Naive thymus-derived CD4-positive, alpha-beta T cell (primary cell): ENCODE data around the gene SGK2. TPM values are rescaled to one million over a fixed set of nuclear protein-coding genes. Genes with fewer than 3 reads are reported as not detected.

ENCODE experiments used
- ATAC-seq: fragments of 150-1000 bp; cut with Tn5 transposase; 2 replicates; pipeline ENCODE4 v1.10.0; 2021; ENCODE audit warnings: mild to moderate bottlenecking, moderate library complexity
- CTCF ChIA-PET: fragments of 350-600 bp; sonication (Branson Sonifier 250); formaldehyde crosslinking; loops from one replicate; lab custom pipeline; 2021; ENCODE audit warnings: antibody characterized with exemption; lab: Charles Lee
- POLR2A ChIA-PET: fragments of 350-600 bp; sonication (Branson Sonifier 250); formaldehyde crosslinking; loops from one replicate; lab custom pipeline; 2021; ENCODE audit warnings: antibody characterized with exemption, inconsistent platforms; lab: Charles Lee
- DNase-seq, 9 donors: peaks; one replicate each; pipeline versions ENCODE4 v3.0.0 to v3.0.0-alpha.2; 2020 to 2022; ENCODE audit warnings: mixed read lengths in 1 of 9
- H3K27ac ChIP-seq: one replicate; pipeline ENCODE4 v1.7.0; 2013; ENCODE audit warnings: mild to moderate bottlenecking, low read depth, low read length, moderate library complexity
- H3K27me3 ChIP-seq, 2 donors: one replicate each; pipeline ENCODE4 v1.7.0; 2013; ENCODE audit warnings: low read length in 2 of 2, mild to moderate bottlenecking in 2 of 2, moderate library complexity in 2 of 2; ENCODE audit not compliant: control insufficient read depth in 2 of 2, insufficient read depth in 2 of 2
- H3K36me3 ChIP-seq, 3 experiments: 1 replicate in 2 of 3; 2 replicates in 1 of 3; pipeline ENCODE4 v1.7.0; 2013; ENCODE audit warnings: low read length in 3 of 3, mild to moderate bottlenecking in 3 of 3, moderate library complexity in 1 of 3; ENCODE audit not compliant: insufficient read depth in 3 of 3, control insufficient read depth in 2 of 3
- H3K4me1 ChIP-seq, 2 donors: one replicate each; pipeline ENCODE4 v1.7.0; 2013; ENCODE audit warnings: low read length in 2 of 2, mild to moderate bottlenecking in 2 of 2, moderate library complexity in 1 of 2; ENCODE audit not compliant: control insufficient read depth in 2 of 2, insufficient read depth in 2 of 2
- H3K4me3 ChIP-seq: 2 replicates; pipeline ENCODE4 v1.7.0; 2013; ENCODE audit warnings: mild to moderate bottlenecking, low read length
- H3K9me3 ChIP-seq, 3 experiments: 1 replicate in 2 of 3; 2 replicates in 1 of 3; pipeline ENCODE4 v1.7.0; 2013; ENCODE audit warnings: low read length in 3 of 3; ENCODE audit not compliant: control insufficient read depth in 2 of 3
- H3K27ac Mint-ChIP-seq, 9 donors: one replicate each; pipeline ENCODE4 v1.8.0; 2020 to 2022; ENCODE audit warnings: mixed read lengths in 9 of 9, mild to moderate bottlenecking in 8 of 9, moderate library complexity in 5 of 9, inconsistent platforms in 2 of 9
- H3K27me3 Mint-ChIP-seq, 5 donors: one replicate each; pipeline ENCODE4 v1.8.0; 2021 to 2022; ENCODE audit warnings: mixed read lengths in 5 of 5, mild to moderate bottlenecking in 1 of 5
- H3K36me3 Mint-ChIP-seq, 5 donors: one replicate each; pipeline ENCODE4 v1.8.0; 2020 to 2022; ENCODE audit warnings: mixed read lengths in 5 of 5, mild to moderate bottlenecking in 3 of 5, inconsistent platforms in 1 of 5
- H3K4me1 Mint-ChIP-seq, 7 donors: one replicate each; pipeline ENCODE4 v1.8.0; 2020 to 2022; ENCODE audit warnings: mixed read lengths in 7 of 7, mild to moderate bottlenecking in 3 of 7, inconsistent platforms in 1 of 7
- H3K4me3 Mint-ChIP-seq, 10 donors: one replicate each; pipeline ENCODE4 v1.8.0; 2020 to 2022; ENCODE audit warnings: mild to moderate bottlenecking in 10 of 10, mixed read lengths in 10 of 10, moderate library complexity in 6 of 10, inconsistent platforms in 2 of 10
- H3K9me3 Mint-ChIP-seq, 11 donors: one replicate each; pipeline ENCODE4 v1.8.0; 2020 to 2022; ENCODE audit warnings: mixed read lengths in 11 of 11, mild to moderate bottlenecking in 4 of 11, inconsistent platforms in 1 of 11, moderate library complexity in 1 of 11
- intact Hi-C, 2 donors: fragments of 100-400 bp; cut with micrococcal nuclease; formaldehyde crosslinking; loops; one replicate each; pipeline ENCODE4 v1.15.1; 2023
- polyA plus RNA-seq, 2 donors: library from polyadenylated mRNA; unstranded; fragments of 300-500 nt; fragmentation: Illumina TruSeq; gene quantifications; one replicate each; pipeline ENCODE4 v1.2.3, GENCODE V29; 2021
- total RNA-seq, 6 experiments: library from RNA in 5 of 6; stranded (reverse) in 5 of 6; gene quantifications; 1 replicate in 5 of 6; 2 replicates in 1 of 6; pipeline ENCODE4 v1.2.3 and lab custom pipeline; 2021 to 2026

SGK2 gene
- total and polyA plus RNA-seq, 7 experiments from 2014 or later = 0.48 to 2.6 (median 1.9) TPM; not detected in 2

DNA sequence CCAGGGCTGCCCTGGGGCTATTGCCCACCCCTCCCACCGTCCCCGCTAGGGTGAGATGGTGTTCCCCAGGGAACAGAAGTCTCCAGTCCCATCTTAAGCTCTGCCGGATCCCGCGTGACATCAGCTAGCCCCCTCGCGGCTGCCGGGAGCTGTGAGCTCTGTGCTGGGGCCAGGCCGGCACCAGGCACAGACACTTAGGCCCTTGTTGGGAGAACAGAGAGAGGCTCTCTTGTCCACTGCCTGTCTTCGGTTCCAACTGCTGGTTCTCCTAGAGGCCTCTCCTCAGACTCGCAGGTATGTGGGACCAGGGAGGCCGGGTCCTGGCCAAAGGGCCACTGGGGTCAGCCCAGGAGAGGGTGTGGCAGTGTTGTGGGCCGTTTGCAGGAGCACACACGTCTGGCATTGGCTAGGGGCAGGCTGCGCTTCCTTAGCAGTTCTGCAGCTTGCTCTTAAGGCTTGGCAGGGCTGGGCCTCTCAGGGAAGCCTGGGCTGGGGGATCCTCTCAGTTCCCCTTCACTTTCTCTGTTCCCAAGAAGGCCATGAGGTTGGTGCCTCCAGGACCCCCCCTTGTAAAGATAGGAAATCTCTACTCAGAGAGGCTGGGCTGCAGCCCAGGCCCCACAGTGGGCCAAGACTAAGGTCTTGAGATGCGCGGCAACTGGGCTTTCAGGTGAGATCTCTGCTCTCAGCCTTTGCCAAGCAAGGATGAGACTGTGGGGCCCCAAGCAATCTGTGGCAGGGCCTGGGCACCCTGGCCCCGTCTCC is 6.3 kb downstream of the SGK2 start:
- Histone ChIP-seq H3K27ac (no peak overlapping the region), H3K27me3 (no peaks in the 10 kb centered on the region), H3K4me3 (no peak overlapping the region), H3K36me3 (no peaks in the 10 kb centered on the region), H3K4me1 (no peaks in the 10 kb centered on the region), H3K9me3 (no peaks in the 10 kb centered on the region)
- no peak overlapping the region for H3K4me3 Mint-ChIP-seq
- H3K9me3 Mint-ChIP-seq = peaks cover 0 to 1% (median 0%) of the 10 kb centered on the region in 11 donors
- H3K27ac Mint-ChIP-seq = no peak overlapping the region
- ATAC-seq (no peak), DNase-seq (no peak)
- ChIA-PET POLR2A (no interaction called here), CTCF (no interaction called here)
- intact Hi-C loops = no loop called here
- H3K4me1 Mint-ChIP-seq = no peaks in the 10 kb centered on the region
- no peaks in the 10 kb centered on the region for H3K27me3 Mint-ChIP-seq
- H3K36me3 Mint-ChIP-seq = no peaks in the 10 kb centered on the region

DNA sequence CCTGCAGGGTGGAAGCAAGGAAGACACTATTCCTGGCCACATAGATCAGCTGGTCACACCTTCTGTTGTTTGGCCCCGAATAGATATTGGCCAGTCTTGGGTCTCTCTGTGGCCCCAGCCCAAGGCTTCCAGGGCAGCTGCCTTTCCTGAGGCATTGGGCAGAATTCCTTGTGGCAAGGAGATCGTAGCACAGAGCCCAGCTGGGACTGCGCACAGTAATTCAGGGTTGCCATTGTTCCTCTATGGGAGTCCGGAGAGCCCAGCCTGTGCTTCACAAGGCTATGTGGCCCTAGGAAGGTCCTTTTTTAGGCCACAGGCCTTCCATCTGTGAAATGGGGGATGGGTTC is 6.9 kb downstream of the SGK2 start:
- DNase-seq (no peak), ATAC-seq (no peak)
- Histone ChIP-seq H3K36me3 (no peaks in the 10 kb centered on the region), H3K4me3 (no peak overlapping the region), H3K4me1 (no peaks in the 10 kb centered on the region), H3K27me3 (no peaks in the 10 kb centered on the region), H3K27ac (no peak overlapping the region), H3K9me3 (no peaks in the 10 kb centered on the region)
- ChIA-PET POLR2A (no interaction called here), CTCF (no interaction called here)
- Mint-ChIP-seq H3K9me3 (peaks cover 0 to 1% (median 0%) of the 10 kb centered on the region in 11 donors), H3K4me3 (no peak overlapping the region), H3K27me3 (no peaks in the 10 kb centered on the region), H3K27ac (no peak overlapping the region), H3K36me3 (no peaks in the 10 kb centered on the region), H3K4me1 (no peaks in the 10 kb centered on the region)
- intact Hi-C loops = no loop called here

DNA sequence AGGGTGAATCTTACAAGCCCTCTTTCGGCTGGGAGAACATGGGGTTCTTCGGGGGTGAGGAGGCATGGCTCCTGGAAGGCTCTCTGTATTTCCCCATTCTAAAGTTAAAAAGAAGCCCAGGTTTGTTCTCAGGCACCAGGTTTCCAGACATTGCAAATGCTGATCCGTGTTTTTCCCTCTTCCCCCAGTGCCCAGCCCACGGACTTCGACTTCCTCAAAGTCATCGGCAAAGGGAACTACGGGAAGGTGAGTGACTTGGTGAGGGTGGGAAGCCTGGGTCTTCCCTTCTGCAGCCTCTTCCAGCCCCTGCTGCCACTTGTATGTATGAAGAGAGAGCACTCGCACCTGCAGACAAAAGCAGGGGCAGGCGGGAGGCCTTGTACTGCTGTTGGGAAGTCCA is 8.7 kb downstream of the SGK2 start:
- Mint-ChIP-seq H3K4me3 (no peak overlapping the region), H3K36me3 (no peaks in the 10 kb centered on the region), H3K4me1 (no peaks in the 10 kb centered on the region), H3K9me3 (peaks cover 0 to 1% (median 0%) of the 10 kb centered on the region in 11 donors), H3K27ac (no peak overlapping the region), H3K27me3 (no peaks in the 10 kb centered on the region)
- CTCF ChIA-PET = no interaction called here
- POLR2A ChIA-PET = no interaction called here
- no peaks in the 10 kb centered on the region for H3K9me3 ChIP-seq
- intact Hi-C loops = no loop called here
- ATAC-seq = no peak
- H3K27ac ChIP-seq = no peak overlapping the region
- no peaks in the 10 kb centered on the region for H3K27me3 ChIP-seq
- H3K4me3 ChIP-seq = no peak overlapping the region
- DNase-seq = no peak
- no peaks in the 10 kb centered on the region for H3K36me3 ChIP-seq
- no peaks in the 10 kb centered on the region for H3K4me1 ChIP-seq

- no peaks in the 10 kb centered on the region for H3K27me3 ChIP-seq
- Mint-ChIP-seq H3K4me1 (no peaks in the 10 kb centered on the region), H3K27me3 (no peaks in the 10 kb centered on the region), H3K36me3 (no peaks in the 10 kb centered on the region), H3K4me3 (no peak overlapping the region), H3K9me3 (peaks cover 0 to 1% (median 0%) of the 10 kb centered on the region in 11 donors), H3K27ac (no peak overlapping the region)
- ChIA-PET CTCF (no interaction called here), POLR2A (no interaction called here)
- DNase-seq (no peak), ATAC-seq (no peak)
- no peak overlapping the region for H3K27ac ChIP-seq
- intact Hi-C loops = no loop called here
- H3K36me3 ChIP-seq = no peaks in the 10 kb centered on the region
- no peaks in the 10 kb centered on the region for H3K9me3 ChIP-seq
- no peaks in the 10 kb centered on the region for H3K4me1 ChIP-seq
- H3K4me3 ChIP-seq = no peak overlapping the region
Observed at GRCh38 chr20:43568706-43569105, 9.9 kb downstream of the SGK2 start.

GRCh38 chr20:43569282-43569681 is 10.5 kb downstream of the SGK2 start:
- H3K4me3 Mint-ChIP-seq = no peak overlapping the region
- ChIA-PET CTCF (no interaction called here), POLR2A (no interaction called here)
- Histone ChIP-seq H3K9me3 (no peaks in the 10 kb centered on the region), H3K4me3 (no peak overlapping the region), H3K4me1 (no peaks in the 10 kb centered on the region), H3K27ac (no peak overlapping the region), H3K27me3 (no peaks in the 10 kb centered on the region), H3K36me3 (no peaks in the 10 kb centered on the region)
- no peaks in the 10 kb centered on the region for H3K27me3 Mint-ChIP-seq
- no peak overlapping the region for H3K27ac Mint-ChIP-seq
- no peaks in the 10 kb centered on the region for H3K4me1 Mint-ChIP-seq
- DNase-seq = no peak
- intact Hi-C loops = no loop called here
- ATAC-seq = no peak
- H3K9me3 Mint-ChIP-seq = peaks cover 0 to 1% (median 0%) of the 10 kb centered on the region in 11 donors
- no peaks in the 10 kb centered on the region for H3K36me3 Mint-ChIP-seq

- Histone ChIP-seq H3K4me3 (no peak overlapping the region), H3K27me3 (no peaks in the 10 kb centered on the region), H3K4me1 (no peaks in the 10 kb centered on the region), H3K9me3 (no peaks in the 10 kb centered on the region), H3K36me3 (no peaks in the 10 kb centered on the region), H3K27ac (no peak overlapping the region)
- intact Hi-C loops = no loop called here
- ChIA-PET POLR2A (no interaction called here), CTCF (no interaction called here)
- Mint-ChIP-seq H3K27me3 (no peaks in the 10 kb centered on the region), H3K27ac (no peak overlapping the region), H3K4me1 (no peaks in the 10 kb centered on the region), H3K4me3 (no peak overlapping the region), H3K36me3 (no peaks in the 10 kb centered on the region), H3K9me3 (peaks cover 0 to 1% (median 0%) of the 10 kb centered on the region in 11 donors)
- no peak for ATAC-seq
- DNase-seq = no peak
Observed at GRCh38 chr20:43570496-43570895, 11.7 kb downstream of the SGK2 start.

GRCh38 chr20:43571310-43571709 is 12.5 kb downstream of the SGK2 start:
- Mint-ChIP-seq H3K4me3 (no peak overlapping the region), H3K36me3 (no peaks in the 10 kb centered on the region), H3K4me1 (no peaks in the 10 kb centered on the region), H3K9me3 (peaks cover 0 to 1% (median 0%) of the 10 kb centered on the region in 11 donors), H3K27me3 (no peaks in the 10 kb centered on the region), H3K27ac (no peak overlapping the region)
- Histone ChIP-seq H3K4me3 (no peak overlapping the region), H3K36me3 (no peaks in the 10 kb centered on the region), H3K4me1 (no peaks in the 10 kb centered on the region), H3K27me3 (no peaks in the 10 kb centered on the region), H3K9me3 (no peaks in the 10 kb centered on the region), H3K27ac (no peak overlapping the region)
- DNase-seq = no peak
- POLR2A ChIA-PET = no interaction called here
- CTCF ChIA-PET = no interaction called here
- no peak for ATAC-seq
- intact Hi-C loops = no loop called here
